Activated CD4-positive, alpha-beta T cell treated with anti-CD3 and anti-CD28 coated beads, Interleukin-2, amount 50 U/mL, for 1 hour (primary cell): ENCODE results near the gene HIVEP3.

ENCODE experiments used
- DNase-seq: peaks from one replicate; pipeline ENCODE4 v3.0.0-alpha.2; 2020

Gene HIVEP3

GRCh38 chr1:41642922-41643821, 275.6 kb downstream of the HIVEP3 start:
- DNase-seq: no peak

GRCh38 chr1:41641941-41642527, 276.7 kb downstream of the HIVEP3 start:
- no peak for DNase-seq

GRCh38 chr1:41641475-41641814, 277.3 kb downstream of the HIVEP3 start:
- DNase-seq: no peak

- no peak for DNase-seq
Observed at GRCh38 chr1:41640756-41641474, 277.8 kb downstream of the HIVEP3 start.

GRCh38 chr1:41640141-41640751, 278.5 kb downstream of the HIVEP3 start:
- no peak for DNase-seq

- DNase-seq: no peak
Observed at GRCh38 chr1:41639332-41639936, 279.3 kb downstream of the HIVEP3 start.

- no peak for DNase-seq
Observed at GRCh38 chr1:41638086-41639024, 280.4 kb downstream of the HIVEP3 start.

GRCh38 chr1:41637367-41637766, 281.4 kb downstream of the HIVEP3 start:
- DNase-seq: no peak

GRCh38 chr1:41633764-41634163, 285.0 kb downstream of the HIVEP3 start:
- DNase-seq: no peak

- no peak for DNase-seq
Observed at GRCh38 chr1:41632781-41633575, 285.7 kb downstream of the HIVEP3 start.

GRCh38 chr1:41631971-41632370, 286.8 kb downstream of the HIVEP3 start:
- DNase-seq: no peak

GRCh38 chr1:41631154-41631553, 287.6 kb downstream of the HIVEP3 start:
- no peak for DNase-seq

GRCh38 chr1:41629571-41629970, 289.2 kb downstream of the HIVEP3 start:
- DNase-seq: no peak

- no peak for DNase-seq
Observed at GRCh38 chr1:41629141-41629540, 289.6 kb downstream of the HIVEP3 start.

- no peak for DNase-seq
Observed at GRCh38 chr1:41627491-41628280, 291.0 kb downstream of the HIVEP3 start.

GRCh38 chr1:41626616-41627375, 291.9 kb downstream of the HIVEP3 start:
- no peak for DNase-seq

- DNase-seq: no peak
Observed at GRCh38 chr1:41626146-41626545, 292.6 kb downstream of the HIVEP3 start.

GRCh38 chr1:41623736-41624135, 295.0 kb downstream of the HIVEP3 start:
- DNase-seq: no peak
